SK-N-SH treated with all-trans-retinoic acid at 6 μM for 48 hours (cell line): Measurements from ENCODE around the gene CUL7.

Experiments used
- BACH2 ChIP-seq: fragments of 250-450 bp; sonication (Bioruptor Pico); IDR thresholded peaks from 2 replicates; pipeline ENCODE4 v1.9.0; 2021; ENCODE audit warnings: mild to moderate bottlenecking, borderline replicate concordance
- ISL1 ChIP-seq: fragments of 250-450 bp; sonication (Bioruptor Pico); IDR thresholded peaks from 2 replicates; pipeline ENCODE4 v2.1.2; 2022; ENCODE audit warnings: mild to moderate bottlenecking, moderate library complexity
- OSR1 ChIP-seq: fragments of 250-450 bp; sonication (Bioruptor Pico); IDR thresholded peaks from 2 replicates; pipeline ENCODE4 v1.8.0; 2022; ENCODE audit warnings: moderate library complexity, mild to moderate bottlenecking, inconsistent platforms
- ZFP30 ChIP-seq: fragments of 450-650 bp; formaldehyde crosslinking; IDR thresholded peaks from 2 replicates; pipeline ENCODE4 v1.5.0; 2022; ENCODE audit warnings: mild to moderate bottlenecking, moderate library complexity
- ZNF565 ChIP-seq: fragments of 450-650 bp; formaldehyde crosslinking; conservative IDR thresholded peaks from 2 replicates; pipeline ENCODE4 v1.5.0; 2020; ENCODE audit warnings: low read depth, mild to moderate bottlenecking, moderate library complexity
- ZNF70 ChIP-seq: fragments of 450-650 bp; formaldehyde crosslinking; IDR thresholded peaks from 2 replicates; pipeline ENCODE4 v1.5.0; 2020; ENCODE audit warnings: mild to moderate bottlenecking, moderate library complexity
- TF ChIP-seq, protein P1 (sequence below): fragments of 250-450 bp; sonication (Bioruptor Pico); IDR thresholded peaks from 2 replicates; pipeline ENCODE4 v1.5.1; 2020; ENCODE audit warnings: low read depth, mild to moderate bottlenecking, moderate library complexity
- TF ChIP-seq, protein P2 (sequence below): fragments of 250-450 bp; sonication (Bioruptor Pico); IDR thresholded peaks from 2 replicates; pipeline ENCODE4 v1.8.0; 2020; ENCODE audit warnings: mild to moderate bottlenecking, moderate library complexity, borderline replicate concordance
- TF ChIP-seq, protein P3 (sequence below): fragments of 250-450 bp; sonication (Bioruptor Pico); IDR thresholded peaks from 2 replicates; pipeline ENCODE4 v1.5.1; 2021; ENCODE audit warnings: mild to moderate bottlenecking, moderate library complexity

DNA sequence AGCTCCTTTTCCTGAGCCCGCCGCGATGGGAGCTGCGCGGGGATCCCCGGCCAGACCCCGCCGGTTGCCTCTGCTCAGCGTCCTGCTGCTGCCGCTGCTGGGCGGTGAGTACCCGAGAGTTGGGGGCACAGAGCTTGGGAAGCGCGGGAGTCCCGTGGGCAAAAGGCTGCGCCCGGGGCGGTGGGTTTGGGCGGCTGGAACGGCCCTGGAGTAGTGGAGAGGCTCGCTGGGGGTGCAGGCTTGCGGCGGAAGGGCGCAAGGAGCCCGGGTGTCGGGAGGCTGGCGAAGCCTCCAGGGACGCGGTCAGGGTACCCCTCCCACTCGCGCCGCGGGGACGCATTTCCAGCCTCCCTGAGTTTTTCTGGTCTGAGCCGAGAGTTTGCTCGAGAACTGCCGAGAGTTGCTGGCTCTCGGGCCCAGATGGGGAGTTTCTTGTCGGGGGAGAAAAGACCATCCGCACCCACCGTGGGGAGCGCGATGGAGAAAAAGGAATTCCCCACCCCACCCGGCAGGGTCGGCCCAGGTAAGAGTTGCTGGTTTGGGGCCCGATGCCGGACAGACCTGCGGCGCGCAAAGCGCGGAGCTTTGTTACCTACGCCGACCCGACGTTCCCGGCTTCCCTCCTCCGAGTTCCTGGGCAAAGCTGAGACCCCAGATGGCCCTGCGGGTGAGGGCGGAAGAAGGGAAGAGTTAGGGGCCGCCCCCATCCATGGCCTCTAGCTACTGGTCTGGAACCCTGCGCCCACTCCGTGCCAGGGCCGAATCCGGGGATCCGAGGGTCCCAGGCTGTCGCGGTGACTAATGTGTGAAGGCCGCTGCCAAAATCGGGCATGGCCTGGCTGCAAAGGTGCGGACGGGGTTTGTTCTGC lies 23.0 kb upstream of the CUL7 start:
- TF ChIP-seq ZNF565: no peak
- TF ChIP-seq, protein P1, sequence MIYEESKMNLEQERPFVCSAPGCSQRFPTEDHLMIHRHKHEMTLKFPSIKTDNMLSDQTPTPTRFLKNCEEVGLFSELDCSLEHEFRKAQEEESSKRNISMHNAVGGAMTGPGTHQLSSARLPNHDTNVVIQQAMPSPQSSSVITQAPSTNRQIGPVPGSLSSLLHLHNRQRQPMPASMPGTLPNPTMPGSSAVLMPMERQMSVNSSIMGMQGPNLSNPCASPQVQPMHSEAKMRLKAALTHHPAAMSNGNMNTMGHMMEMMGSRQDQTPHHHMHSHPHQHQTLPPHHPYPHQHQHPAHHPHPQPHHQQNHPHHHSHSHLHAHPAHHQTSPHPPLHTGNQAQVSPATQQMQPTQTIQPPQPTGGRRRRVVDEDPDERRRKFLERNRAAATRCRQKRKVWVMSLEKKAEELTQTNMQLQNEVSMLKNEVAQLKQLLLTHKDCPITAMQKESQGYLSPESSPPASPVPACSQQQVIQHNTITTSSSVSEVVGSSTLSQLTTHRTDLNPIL (CRISPR knock-in tag): no peak
- TF ChIP-seq, protein P2, sequence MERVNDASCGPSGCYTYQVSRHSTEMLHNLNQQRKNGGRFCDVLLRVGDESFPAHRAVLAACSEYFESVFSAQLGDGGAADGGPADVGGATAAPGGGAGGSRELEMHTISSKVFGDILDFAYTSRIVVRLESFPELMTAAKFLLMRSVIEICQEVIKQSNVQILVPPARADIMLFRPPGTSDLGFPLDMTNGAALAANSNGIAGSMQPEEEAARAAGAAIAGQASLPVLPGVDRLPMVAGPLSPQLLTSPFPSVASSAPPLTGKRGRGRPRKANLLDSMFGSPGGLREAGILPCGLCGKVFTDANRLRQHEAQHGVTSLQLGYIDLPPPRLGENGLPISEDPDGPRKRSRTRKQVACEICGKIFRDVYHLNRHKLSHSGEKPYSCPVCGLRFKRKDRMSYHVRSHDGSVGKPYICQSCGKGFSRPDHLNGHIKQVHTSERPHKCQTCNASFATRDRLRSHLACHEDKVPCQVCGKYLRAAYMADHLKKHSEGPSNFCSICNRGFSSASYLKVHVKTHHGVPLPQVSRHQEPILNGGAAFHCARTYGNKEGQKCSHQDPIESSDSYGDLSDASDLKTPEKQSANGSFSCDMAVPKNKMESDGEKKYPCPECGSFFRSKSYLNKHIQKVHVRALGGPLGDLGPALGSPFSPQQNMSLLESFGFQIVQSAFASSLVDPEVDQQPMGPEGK (CRISPR knock-in tag): no peak
- no peak for TF ChIP-seq ZFP30 (CRISPR knock-in tag)
- TF ChIP-seq, protein P3, sequence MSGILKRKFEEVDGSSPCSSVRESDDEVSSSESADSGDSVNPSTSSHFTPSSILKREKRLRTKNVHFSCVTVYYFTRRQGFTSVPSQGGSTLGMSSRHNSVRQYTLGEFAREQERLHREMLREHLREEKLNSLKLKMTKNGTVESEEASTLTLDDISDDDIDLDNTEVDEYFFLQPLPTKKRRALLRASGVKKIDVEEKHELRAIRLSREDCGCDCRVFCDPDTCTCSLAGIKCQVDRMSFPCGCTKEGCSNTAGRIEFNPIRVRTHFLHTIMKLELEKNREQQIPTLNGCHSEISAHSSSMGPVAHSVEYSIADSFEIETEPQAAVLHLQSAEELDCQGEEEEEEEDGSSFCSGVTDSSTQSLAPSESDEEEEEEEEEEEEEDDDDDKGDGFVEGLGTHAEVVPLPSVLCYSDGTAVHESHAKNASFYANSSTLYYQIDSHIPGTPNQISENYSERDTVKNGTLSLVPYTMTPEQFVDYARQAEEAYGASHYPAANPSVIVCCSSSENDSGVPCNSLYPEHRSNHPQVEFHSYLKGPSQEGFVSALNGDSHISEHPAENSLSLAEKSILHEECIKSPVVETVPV: no peak
- TF ChIP-seq ISL1 (CRISPR knock-in tag): no peak
- peak; percentile 81; the same call in 1 of the 2 replicates for TF ChIP-seq ZNF70 (CRISPR knock-in tag)
- TF ChIP-seq BACH2 (CRISPR knock-in tag): no peak
- TF ChIP-seq OSR1 (CRISPR knock-in tag): no peak
